ENCODE results near the gene PRDM13.
"Not testable (repeated sequence)": the region's sequence is repeated elsewhere in the genome, so short reads cannot be mapped to it uniquely, and the experiment has no call there.

The PRDM13 gene

DNA sequence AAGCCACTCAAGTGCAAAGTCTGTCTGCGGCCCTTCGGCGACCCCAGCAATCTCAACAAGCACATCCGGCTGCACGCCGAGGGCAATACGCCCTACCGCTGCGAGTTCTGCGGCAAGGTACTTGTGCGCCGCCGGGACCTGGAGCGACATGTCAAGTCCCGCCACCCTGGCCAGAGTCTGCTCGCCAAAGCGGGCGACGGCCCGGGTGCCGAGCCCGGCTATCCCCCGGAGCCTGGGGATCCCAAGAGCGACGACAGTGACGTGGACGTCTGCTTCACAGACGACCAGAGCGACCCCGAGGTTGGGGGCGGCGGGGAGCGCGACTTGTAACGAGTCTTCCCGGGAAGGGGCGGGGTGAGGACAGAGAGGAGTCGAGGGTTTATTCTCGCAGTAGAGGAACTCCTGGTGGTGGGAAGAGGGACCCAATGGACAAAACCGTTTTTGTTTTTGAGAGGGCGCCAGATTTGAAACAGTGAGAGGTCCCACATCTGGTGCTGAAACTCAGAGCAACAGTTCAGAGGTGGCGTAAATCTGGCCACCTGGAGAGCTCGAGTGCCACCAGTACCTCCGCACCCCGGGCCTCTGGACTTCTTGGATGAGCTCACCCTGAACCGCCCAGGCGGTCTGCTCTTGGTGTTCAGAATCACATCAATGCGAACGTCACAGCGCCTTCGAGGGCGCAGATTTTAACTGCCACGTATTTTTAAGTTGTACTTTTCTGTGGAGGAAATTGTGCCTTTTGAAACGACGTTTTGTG lies 8.0 kb downstream of the PRDM13 start:
- Histone ChIP-seq H3K4me1 (ENCODE audit: insufficient read depth, low read length) (peaks cover 12% of the 10 kb centered on the region), H3K36me3 (ENCODE audit: insufficient read depth, low read depth, low read length) (no peaks in the 10 kb centered on the region), H3K9ac (ENCODE audit: low read depth, low read length) (no peak overlapping the region), H3K9me3 (ENCODE audit: insufficient read depth, low read depth, low read length) (peaks cover 5% of the 10 kb centered on the region), H3K27me3 (ENCODE audit: insufficient read depth, low read length) (peaks cover 100% of the 10 kb centered on the region), H3K4me3 (ENCODE audit: low read length) (peak overlapping the region; percentile 56; the same call in 1 of the 2 replicates), H3K27ac (ENCODE audit: low read length) (no peak overlapping the region)

DNA sequence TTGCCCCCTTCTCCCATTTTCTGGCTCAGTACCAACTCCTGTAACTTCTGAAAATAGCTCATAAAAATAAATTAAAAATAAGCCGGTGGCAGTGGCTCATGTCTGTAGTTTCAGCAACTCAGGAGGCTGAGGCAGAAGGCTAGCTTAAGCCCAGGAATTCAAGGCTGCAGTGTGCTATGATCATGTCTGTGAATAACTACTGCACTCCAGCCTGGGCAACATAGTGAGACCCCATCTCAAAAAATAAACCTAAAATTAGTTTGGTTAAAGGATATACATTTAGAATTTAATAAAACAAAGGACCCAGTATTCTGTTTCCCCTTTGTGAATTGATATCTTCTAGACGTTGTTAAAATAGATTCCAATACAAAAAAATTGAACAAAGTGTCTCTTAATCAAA lies 10.5 kb downstream of the PRDM13 start:
- Histone ChIP-seq H3K4me3 (ENCODE audit: low read length) (no peak overlapping the region), H3K9ac (ENCODE audit: low read depth, low read length) (no peak overlapping the region), H3K36me3 (ENCODE audit: insufficient read depth, low read depth, low read length) (no peaks in the 10 kb centered on the region), H3K27me3 (ENCODE audit: insufficient read depth, low read length) (peaks cover 100% of the 10 kb centered on the region), H3K27ac (ENCODE audit: low read length) (no peak overlapping the region), H3K4me1 (ENCODE audit: insufficient read depth, low read length) (no peaks in the 10 kb centered on the region; the same call in 1 of the 2 replicates), H3K9me3 (ENCODE audit: insufficient read depth, low read depth, low read length) (peaks cover 5% of the 10 kb centered on the region)

DNA sequence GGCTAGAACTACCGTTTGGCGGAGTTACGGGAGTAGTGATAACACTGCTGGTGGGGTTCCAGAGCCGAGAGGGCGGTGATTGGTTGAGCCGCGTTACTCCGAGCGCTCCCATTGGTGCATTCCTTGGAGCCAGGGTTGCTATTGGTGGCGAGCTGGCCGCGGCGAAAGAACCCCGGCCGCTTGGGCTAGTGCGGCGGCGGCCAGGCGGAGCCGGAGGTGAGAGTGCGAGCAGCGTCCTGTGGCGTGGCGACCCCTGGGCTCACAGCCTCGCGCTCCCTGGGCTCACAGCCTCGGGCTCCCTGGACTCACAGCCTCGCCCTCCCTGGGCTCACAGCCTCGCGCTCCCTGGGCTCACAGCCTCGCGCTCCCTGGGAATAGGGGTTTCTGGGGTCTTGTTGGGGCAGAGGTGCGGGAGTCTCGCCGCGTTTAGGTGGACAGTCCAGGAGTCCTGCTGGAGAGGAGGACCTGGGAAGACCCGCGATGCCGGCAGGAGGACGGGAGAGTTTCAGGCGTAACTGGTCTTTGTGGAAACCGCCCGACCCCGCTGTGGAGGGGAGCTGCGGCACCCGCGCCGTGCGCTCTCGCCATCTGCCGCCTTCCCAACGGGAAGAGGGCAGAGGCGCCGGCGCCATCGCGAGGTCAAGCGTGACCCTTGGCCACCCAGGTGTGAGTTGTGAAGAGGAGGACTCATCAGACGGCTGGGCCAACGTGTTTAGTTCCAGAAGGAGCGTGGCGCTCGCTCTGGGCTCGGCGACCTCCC lies 12.2 kb downstream of the PRDM13 start:
- Histone ChIP-seq H3K27ac (ENCODE audit: low read length) (no peak overlapping the region), H3K4me1 (ENCODE audit: insufficient read depth, low read length) (no peaks in the 10 kb centered on the region; the same call in 1 of the 2 replicates), H3K27me3 (ENCODE audit: insufficient read depth, low read length) (peaks cover 100% of the 10 kb centered on the region), H3K9me3 (ENCODE audit: insufficient read depth, low read depth, low read length) (peaks cover 5% of the 10 kb centered on the region), H3K9ac (ENCODE audit: low read depth, low read length) (no peak overlapping the region), H3K36me3 (ENCODE audit: insufficient read depth, low read depth, low read length) (no peaks in the 10 kb centered on the region), H3K4me3 (ENCODE audit: low read length) (peak overlapping the region; percentile 60)

DNA sequence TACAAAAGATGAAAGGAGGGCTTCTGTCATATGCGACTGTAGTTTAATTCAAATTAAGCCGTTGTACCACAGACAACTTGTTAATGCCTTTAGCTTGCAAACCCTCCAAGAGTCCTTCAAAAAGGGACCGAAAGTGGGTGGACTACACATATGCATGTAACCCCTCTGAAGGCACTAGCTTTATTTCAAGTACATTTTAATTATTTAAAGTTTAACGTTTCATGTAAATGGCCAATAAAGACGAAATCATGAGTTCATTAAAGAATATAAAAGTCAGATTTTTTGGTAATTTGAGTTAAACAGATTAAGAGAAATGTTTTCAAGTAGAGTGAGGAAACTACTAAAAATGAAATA lies 12.8 kb downstream of the PRDM13 start:
- no peak overlapping the region for H3K9ac ChIP-seq (ENCODE audit: low read depth, low read length)
- H3K9me3 ChIP-seq (ENCODE audit: insufficient read depth, low read depth, low read length), result peaks cover 5% of the 10 kb centered on the region
- H3K4me1 ChIP-seq (ENCODE audit: insufficient read depth, low read length), result no peaks in the 10 kb centered on the region; the same call in 1 of the 2 replicates
- peaks cover 100% of the 10 kb centered on the region for H3K27me3 ChIP-seq (ENCODE audit: insufficient read depth, low read length)
- peak overlapping the region; percentile 60 for H3K4me3 ChIP-seq (ENCODE audit: low read length)
- no peaks in the 10 kb centered on the region for H3K36me3 ChIP-seq (ENCODE audit: insufficient read depth, low read depth, low read length)
- no peak overlapping the region for H3K27ac ChIP-seq (ENCODE audit: low read length)

DNA sequence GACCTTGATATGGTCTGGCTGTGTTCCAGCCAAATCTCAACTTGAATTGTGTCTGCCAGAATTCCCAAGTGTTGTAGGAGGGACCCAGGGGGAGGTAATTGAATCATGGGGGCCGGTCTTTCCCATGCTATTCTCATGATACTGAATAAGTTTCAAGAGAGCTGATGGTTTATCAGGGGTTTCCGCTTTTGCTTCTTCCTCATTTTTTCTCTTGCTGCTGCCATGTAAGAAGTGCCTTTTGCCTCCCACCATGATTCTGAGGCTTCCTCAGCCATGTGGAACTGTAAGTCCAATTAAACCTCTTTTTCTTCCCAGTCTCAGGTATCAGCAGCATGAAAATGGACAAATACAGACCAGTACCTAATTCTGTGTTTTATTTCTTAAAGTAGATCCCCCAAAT lies 15.4 kb downstream of the PRDM13 start:
- not testable (repeated sequence) for H3K9me3 ChIP-seq (ENCODE audit: insufficient read depth, low read depth, low read length); H3K4me3 ChIP-seq (ENCODE audit: low read length); H3K27ac ChIP-seq (ENCODE audit: low read length); H3K9ac ChIP-seq (ENCODE audit: low read depth, low read length); H3K4me1 ChIP-seq (ENCODE audit: insufficient read depth, low read length); H3K36me3 ChIP-seq (ENCODE audit: insufficient read depth, low read depth, low read length)
- peaks cover 83% of the 10 kb centered on the region for H3K27me3 ChIP-seq (ENCODE audit: insufficient read depth, low read length)

DNA sequence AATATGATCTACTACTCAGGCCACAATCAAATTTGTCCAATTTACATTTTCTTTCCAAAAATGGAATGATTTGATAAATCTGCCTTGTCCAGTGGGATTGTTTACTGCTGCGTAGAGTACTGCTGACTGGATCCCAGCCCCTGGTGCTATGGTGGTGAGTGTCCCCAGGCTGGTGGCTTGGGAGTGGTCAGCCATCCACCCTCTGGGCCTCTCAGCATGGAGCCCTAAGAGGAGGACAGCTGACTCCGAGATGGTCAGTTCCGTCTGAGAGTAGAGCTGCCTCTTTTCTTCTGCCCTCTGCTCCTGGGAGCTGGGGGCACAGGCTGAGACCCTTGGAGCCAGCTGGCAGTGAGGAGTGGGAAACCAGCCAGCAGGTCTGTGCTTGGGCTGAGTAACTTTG lies 22.7 kb downstream of the PRDM13 start:
- no peaks in the 10 kb centered on the region for H3K36me3 ChIP-seq (ENCODE audit: insufficient read depth, low read depth, low read length)
- no peaks in the 10 kb centered on the region for H3K9me3 ChIP-seq (ENCODE audit: insufficient read depth, low read depth, low read length)
- H3K4me3 ChIP-seq (ENCODE audit: low read length), result no peak overlapping the region
- no peaks in the 10 kb centered on the region for H3K4me1 ChIP-seq (ENCODE audit: insufficient read depth, low read length)
- no peak overlapping the region for H3K9ac ChIP-seq (ENCODE audit: low read depth, low read length)
- peaks cover 18% of the 10 kb centered on the region for H3K27me3 ChIP-seq (ENCODE audit: insufficient read depth, low read length)
- H3K27ac ChIP-seq (ENCODE audit: low read length), result no peak overlapping the region

DNA sequence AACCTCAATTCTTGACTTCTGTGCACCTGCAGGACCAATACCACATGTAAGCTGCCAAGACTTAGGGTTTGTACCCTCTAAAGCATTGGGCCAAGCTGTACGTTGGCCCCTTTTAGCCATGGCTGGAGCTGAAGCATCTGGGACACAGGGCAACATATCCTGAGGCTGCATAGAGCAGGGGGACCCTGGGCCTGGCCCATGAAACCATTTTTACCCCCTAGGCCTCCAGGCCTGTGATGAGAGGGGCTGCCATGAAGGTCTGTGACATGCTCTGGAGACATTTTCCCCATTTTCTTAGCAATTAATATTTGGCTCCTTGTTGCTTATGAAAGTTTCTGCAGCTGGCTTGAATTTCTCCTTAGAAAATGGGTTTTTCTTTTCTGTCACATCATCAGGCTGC lies 31.0 kb downstream of the PRDM13 start:
- H3K9ac ChIP-seq (ENCODE audit: low read depth, low read length), result no peak overlapping the region

DNA sequence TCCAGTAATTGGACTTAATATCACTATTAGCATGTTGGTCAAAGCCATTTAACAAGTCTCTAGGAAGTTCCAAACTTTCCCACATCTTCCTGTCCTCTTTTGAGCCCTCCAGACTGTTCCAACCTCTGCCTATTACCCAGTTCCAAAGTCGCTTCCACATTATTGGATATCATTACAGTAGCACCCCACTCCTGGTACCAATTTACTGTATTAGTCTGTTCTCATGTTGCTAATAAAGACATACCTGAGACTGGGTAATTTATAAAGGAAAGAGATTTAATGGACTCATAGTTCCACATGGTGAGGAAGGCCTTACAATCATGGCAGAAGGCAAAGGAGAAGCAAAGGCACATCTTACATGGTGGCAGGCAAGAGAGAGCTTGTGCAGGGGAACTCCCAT lies 31.7 kb downstream of the PRDM13 start:
- not testable (repeated sequence) for H3K27me3 ChIP-seq (ENCODE audit: insufficient read depth, low read length); H3K9ac ChIP-seq (ENCODE audit: low read depth, low read length); H3K4me3 ChIP-seq (ENCODE audit: low read length); H3K36me3 ChIP-seq (ENCODE audit: insufficient read depth, low read depth, low read length); H3K27ac ChIP-seq (ENCODE audit: low read length); H3K4me1 ChIP-seq (ENCODE audit: insufficient read depth, low read length)
- peaks cover 21% of the 10 kb centered on the region; the same call in 1 of the 2 replicates for H3K9me3 ChIP-seq (ENCODE audit: insufficient read depth, low read depth, low read length)

More for the DNA sequence above, 31.0 kb downstream of the PRDM13 start:
- Histone ChIP-seq H3K4me3 (ENCODE audit: low read length) (no peak overlapping the region), H3K9me3 (ENCODE audit: insufficient read depth, low read depth, low read length) (peaks cover 21% of the 10 kb centered on the region; the same call in 1 of the 2 replicates), H3K27ac (ENCODE audit: low read length) (no peak overlapping the region), H3K4me1 (ENCODE audit: insufficient read depth, low read length) (no peaks in the 10 kb centered on the region), H3K27me3 (ENCODE audit: insufficient read depth, low read length) (peaks cover 4% of the 10 kb centered on the region; the same call in 1 of the 2 replicates), H3K36me3 (ENCODE audit: insufficient read depth, low read depth, low read length) (no peaks in the 10 kb centered on the region)

DNA sequence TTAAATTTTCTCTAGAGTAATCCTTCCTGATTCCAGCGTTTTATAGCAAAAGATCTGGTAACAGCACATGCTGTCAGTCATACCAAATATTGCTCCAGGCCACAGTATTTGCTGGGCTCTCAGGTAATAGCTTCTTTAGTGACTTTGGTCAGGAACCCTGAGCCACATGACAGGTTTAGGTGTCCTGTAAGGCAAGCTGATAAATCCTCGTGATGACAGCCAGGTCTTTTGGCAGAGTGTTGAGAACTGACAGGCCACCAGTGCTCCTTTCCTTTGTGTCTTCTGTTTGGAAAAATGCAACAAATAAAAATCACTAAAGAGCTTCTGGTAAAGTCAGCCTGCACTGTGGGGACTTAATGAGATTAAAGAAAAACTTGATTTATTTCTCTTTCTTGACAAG lies 34.6 kb downstream of the PRDM13 start:
- Histone ChIP-seq H3K9me3 (ENCODE audit: insufficient read depth, low read depth, low read length) (peaks cover 20% of the 10 kb centered on the region; the same call in 1 of the 2 replicates), H3K4me3 (ENCODE audit: low read length) (no peak overlapping the region), H3K27me3 (ENCODE audit: insufficient read depth, low read length) (no peaks in the 10 kb centered on the region; the same call in 1 of the 2 replicates), H3K9ac (ENCODE audit: low read depth, low read length) (no peak overlapping the region), H3K36me3 (ENCODE audit: insufficient read depth, low read depth, low read length) (no peaks in the 10 kb centered on the region), H3K27ac (ENCODE audit: low read length) (no peak overlapping the region), H3K4me1 (ENCODE audit: insufficient read depth, low read length) (no peaks in the 10 kb centered on the region)

DNA sequence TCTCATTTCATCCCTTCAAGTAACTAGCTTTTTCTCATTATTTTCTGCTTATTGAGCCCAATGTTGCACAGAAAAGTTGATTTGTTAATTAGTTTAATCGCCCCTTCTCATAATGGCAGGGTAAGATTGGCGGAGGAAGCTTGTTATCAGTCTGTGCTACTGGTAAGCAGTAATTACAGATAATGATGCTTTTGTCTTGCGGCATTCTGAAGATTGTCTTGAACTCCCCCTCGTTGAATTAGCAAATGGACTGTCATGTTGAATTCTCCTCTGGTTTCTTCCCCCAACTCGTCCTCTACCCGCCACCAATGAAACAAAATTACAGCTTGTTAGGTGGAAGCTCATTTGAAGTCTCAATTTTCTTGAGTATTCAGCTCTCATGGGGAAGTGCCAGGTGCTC lies 39.4 kb downstream of the PRDM13 start:
- H3K9ac ChIP-seq (ENCODE audit: low read depth, low read length), result no peak overlapping the region
- no peaks in the 10 kb centered on the region; the same call in 1 of the 2 replicates for H3K27me3 ChIP-seq (ENCODE audit: insufficient read depth, low read length)
- 0 out of 2 replicates have a peak, but pooled peaks cover 5% of the 10 kb centered on the region for H3K9me3 ChIP-seq (ENCODE audit: insufficient read depth, low read depth, low read length)
- H3K36me3 ChIP-seq (ENCODE audit: insufficient read depth, low read depth, low read length), result no peaks in the 10 kb centered on the region
- no peak overlapping the region for H3K4me3 ChIP-seq (ENCODE audit: low read length)
- H3K27ac ChIP-seq (ENCODE audit: low read length), result no peak overlapping the region
- no peaks in the 10 kb centered on the region for H3K4me1 ChIP-seq (ENCODE audit: insufficient read depth, low read length)

DNA sequence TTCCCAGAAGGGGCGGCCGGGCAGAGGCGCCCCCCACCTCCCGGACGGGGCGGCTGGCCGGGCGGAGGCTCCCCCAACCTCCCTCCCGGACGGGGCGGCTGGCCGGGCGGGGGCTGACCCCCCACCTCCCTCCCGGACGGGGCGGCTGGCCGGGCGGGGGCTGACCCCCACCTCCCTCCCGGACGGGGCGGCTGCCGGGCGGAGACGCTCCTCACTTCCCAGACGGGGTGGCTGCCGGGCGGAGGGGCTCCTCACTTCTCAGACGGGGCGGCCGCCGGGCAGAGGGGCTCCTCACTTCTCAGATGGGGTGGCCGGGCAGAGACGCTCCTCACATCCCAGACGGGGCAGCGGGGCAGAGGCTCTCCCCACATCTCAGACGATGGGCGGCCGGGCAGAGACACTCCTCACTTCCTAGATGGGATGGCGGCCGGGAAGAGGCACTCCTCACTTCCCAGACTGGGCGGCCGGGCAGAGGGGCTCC lies 43.5 kb downstream of the PRDM13 start:
- not testable (repeated sequence) for H3K4me3 ChIP-seq (ENCODE audit: low read length); H3K4me1 ChIP-seq (ENCODE audit: insufficient read depth, low read length); H3K27ac ChIP-seq (ENCODE audit: low read length); H3K9ac ChIP-seq (ENCODE audit: low read depth, low read length); H3K36me3 ChIP-seq (ENCODE audit: insufficient read depth, low read depth, low read length); H3K27me3 ChIP-seq (ENCODE audit: insufficient read depth, low read length); H3K9me3 ChIP-seq (ENCODE audit: insufficient read depth, low read depth, low read length)

DNA sequence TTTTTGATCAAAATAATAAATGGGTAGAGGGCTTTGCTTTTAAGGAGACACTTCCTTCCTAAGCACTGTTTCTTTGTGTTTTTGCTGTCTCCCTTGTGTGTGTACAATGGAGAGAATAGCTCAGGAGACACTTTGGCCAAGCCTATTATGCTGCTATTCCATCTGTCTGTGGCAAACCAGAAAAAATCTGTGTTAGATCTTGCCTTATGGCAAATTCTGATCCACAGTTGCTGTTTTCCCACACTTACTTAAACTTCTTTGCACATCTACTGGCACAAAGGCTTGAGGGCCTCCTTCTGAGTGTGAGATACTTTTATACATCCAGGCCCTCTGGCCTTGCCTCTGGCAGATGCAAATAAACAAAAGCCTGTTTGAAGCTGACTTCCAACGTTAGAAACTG lies 53.6 kb downstream of the PRDM13 start:
- Histone ChIP-seq H3K4me1 (ENCODE audit: insufficient read depth, low read length) (peaks cover 9% of the 10 kb centered on the region; the same call in 1 of the 2 replicates), H3K27me3 (ENCODE audit: insufficient read depth, low read length) (no peaks in the 10 kb centered on the region), H3K36me3 (ENCODE audit: insufficient read depth, low read depth, low read length) (no peaks in the 10 kb centered on the region), H3K9ac (ENCODE audit: low read depth, low read length) (no peak overlapping the region), H3K27ac (ENCODE audit: low read length) (no peak overlapping the region), H3K4me3 (ENCODE audit: low read length) (no peak overlapping the region), H3K9me3 (ENCODE audit: insufficient read depth, low read depth, low read length) (no peaks in the 10 kb centered on the region)

Measured in iPS-20b (cell line).